ENCODE measurements around the gene AP4M1. TPM values are rescaled to one million over a fixed set of nuclear protein-coding genes. Genes with fewer than 3 reads are reported as not detected.
A peak's percentile ranks its signal among the peaks of the same experiment; 100 is the strongest.

Gene AP4M1
- total RNA-seq, 1 donor from 2014 or later, result 12.5 TPM

DNA sequence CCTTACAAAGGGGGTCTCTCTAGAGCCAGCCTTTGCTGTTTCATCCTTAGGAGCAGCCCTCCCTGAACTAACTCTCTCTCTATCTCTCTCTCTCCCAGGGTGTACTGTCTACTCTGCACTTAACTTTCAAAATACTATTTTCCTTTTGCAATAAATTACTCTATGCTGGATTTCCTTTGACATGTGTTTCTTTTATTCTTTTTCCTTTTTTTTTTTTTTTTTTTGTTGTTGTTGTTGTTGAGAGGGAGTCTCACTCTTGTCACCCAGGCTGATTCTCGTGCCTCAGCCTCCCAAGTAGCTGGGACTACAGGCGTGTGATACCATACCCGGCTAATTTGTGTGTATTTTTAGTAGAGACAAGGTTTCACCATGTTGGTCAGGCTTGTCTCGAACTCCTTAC, 18.5 kb upstream of the AP4M1 start:
- TF ChIP-seq, protein P1, sequence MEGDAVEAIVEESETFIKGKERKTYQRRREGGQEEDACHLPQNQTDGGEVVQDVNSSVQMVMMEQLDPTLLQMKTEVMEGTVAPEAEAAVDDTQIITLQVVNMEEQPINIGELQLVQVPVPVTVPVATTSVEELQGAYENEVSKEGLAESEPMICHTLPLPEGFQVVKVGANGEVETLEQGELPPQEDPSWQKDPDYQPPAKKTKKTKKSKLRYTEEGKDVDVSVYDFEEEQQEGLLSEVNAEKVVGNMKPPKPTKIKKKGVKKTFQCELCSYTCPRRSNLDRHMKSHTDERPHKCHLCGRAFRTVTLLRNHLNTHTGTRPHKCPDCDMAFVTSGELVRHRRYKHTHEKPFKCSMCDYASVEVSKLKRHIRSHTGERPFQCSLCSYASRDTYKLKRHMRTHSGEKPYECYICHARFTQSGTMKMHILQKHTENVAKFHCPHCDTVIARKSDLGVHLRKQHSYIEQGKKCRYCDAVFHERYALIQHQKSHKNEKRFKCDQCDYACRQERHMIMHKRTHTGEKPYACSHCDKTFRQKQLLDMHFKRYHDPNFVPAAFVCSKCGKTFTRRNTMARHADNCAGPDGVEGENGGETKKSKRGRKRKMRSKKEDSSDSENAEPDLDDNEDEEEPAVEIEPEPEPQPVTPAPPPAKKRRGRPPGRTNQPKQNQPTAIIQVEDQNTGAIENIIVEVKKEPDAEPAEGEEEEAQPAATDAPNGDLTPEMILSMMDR (IDR thresholded peaks at IDR 0.05), result no peak
- Mint-ChIP-seq H3K9me3 (no peaks in the 10 kb centered on the region), H3K27me3 (no peaks in the 10 kb centered on the region), H3K4me1 (peaks cover 38% of the 10 kb centered on the region), H3K36me3 (ENCODE audit: low read depth) (peaks cover 19% of the 10 kb centered on the region), H3K27ac (peak overlapping the region; percentile 91), H3K4me3 (peak overlapping the region; percentile 89)
- POLR2A ChIA-PET, result interaction anchor here (0.5 to 3.2 kb wide), 37 partner anchors 8 to 792 kb away, joined by 3 to 64 read pairs (median 4); partner anchors contain the start of genes AP4M1, FAM200A, FBXO24 and GPC2
- intact Hi-C loops (cut with micrococcal nuclease), result loop anchor here (1.0 to 10.0 kb wide), 10 partner anchors 18 to 1172 kb away; partner anchors contain the start of genes AP4M1, CNPY4, GNB2 and MCM7
- CTCF ChIA-PET, result interaction anchor here (0.8 to 1.3 kb wide), 6 partner anchors 19 to 164 kb away, joined by 3 to 5 read pairs (median 3); partner anchors contain the start of gene MBLAC1
- ATAC-seq (ENCODE audit: low read depth) (no peak), DNase-seq (no peak)

DNA sequence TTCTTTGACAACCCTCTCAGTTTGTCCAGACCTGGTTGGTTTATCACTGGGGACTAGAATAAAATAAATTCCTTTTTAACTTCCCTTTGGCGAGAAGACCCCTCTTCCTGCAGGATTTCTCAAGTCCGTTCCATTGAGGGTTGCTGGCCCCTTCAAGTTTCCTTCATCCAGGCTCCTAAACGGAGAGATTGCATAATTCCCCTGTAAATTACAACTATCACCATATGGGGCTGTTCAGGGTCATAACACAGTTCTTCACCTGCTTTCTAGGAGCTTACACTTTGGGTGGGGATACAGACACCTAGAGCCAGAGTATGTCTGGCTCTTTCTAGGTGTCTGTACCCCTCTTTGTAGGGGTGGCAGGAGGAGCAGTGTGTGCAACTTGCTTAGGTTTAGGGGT, 15.9 kb upstream of the AP4M1 start:
- ATAC-seq (ENCODE audit: low read depth) (no peak), DNase-seq (no peak)
- CTCF ChIA-PET, result no interaction called here
- TF ChIP-seq, protein P1 (IDR thresholded peaks at IDR 0.05), result no peak
- Mint-ChIP-seq H3K27ac (no peak overlapping the region), H3K27me3 (no peaks in the 10 kb centered on the region), H3K9me3 (no peaks in the 10 kb centered on the region), H3K4me1 (peaks cover 41% of the 10 kb centered on the region), H3K4me3 (no peak overlapping the region), H3K36me3 (ENCODE audit: low read depth) (peaks cover 20% of the 10 kb centered on the region)
- intact Hi-C loops (cut with micrococcal nuclease), result loop anchor here (10.0 kb wide), 3 partner anchors 589 to 1169 kb away; partner anchors contain the start of genes GNB2 and ZNF789
- POLR2A ChIA-PET, result no interaction called here

DNA sequence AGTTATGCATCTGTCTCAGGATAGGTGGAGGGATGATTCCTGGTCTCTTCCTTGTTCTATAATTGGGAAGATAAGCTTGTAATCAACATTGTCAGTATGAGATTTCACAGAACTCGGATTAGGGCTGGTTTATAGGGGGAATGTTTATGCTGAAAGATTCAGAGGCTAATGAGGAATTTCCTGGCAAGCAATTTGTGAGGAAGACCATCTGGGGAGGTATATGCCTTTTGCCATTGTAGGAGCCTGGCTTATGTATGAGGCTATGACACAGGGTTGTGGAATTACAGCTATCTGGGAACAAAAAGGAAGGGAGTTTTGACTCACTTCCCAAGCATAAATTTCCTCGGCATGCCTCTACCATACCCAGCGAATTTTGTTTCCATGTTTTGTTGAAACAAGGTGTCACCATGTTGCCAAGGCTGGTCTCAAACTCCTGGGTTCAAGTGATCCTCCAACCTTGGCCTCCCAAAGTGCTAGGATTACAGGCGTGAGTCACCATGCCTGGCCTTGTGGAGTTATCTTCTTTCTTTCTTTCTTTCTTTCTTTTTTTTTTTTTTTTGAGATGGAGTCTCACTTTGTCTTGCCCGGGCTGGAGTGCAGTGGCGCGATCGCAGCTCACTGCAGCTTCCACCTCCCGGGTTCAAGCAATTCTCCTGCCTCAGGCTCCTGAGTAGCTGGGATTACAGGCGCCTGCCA, 14.2 kb upstream of the AP4M1 start:
- intact Hi-C loops (cut with micrococcal nuclease), result loop anchor here (10.0 kb wide), 3 partner anchors 588 to 1168 kb away; partner anchors contain the start of genes GNB2 and ZNF789
- Mint-ChIP-seq H3K36me3 (ENCODE audit: low read depth) (peaks cover 29% of the 10 kb centered on the region), H3K9me3 (no peaks in the 10 kb centered on the region), H3K27ac (no peak overlapping the region), H3K4me1 (peaks cover 30% of the 10 kb centered on the region), H3K27me3 (no peaks in the 10 kb centered on the region), H3K4me3 (peak overlapping the region; percentile 89)
- ChIA-PET CTCF (no interaction called here), POLR2A (interaction anchor here (0.6 to 4.7 kb wide), 3 partner anchors 13 to 39 kb away, joined by 4 to 48 read pairs (median 7); partner anchors contain the start of genes AP4M1, MBLAC1 and MCM7)
- DNase-seq, result no peak
- no peak for ATAC-seq (ENCODE audit: low read depth)
- TF ChIP-seq, protein P1 (IDR thresholded peaks at IDR 0.05), result no peak

DNA sequence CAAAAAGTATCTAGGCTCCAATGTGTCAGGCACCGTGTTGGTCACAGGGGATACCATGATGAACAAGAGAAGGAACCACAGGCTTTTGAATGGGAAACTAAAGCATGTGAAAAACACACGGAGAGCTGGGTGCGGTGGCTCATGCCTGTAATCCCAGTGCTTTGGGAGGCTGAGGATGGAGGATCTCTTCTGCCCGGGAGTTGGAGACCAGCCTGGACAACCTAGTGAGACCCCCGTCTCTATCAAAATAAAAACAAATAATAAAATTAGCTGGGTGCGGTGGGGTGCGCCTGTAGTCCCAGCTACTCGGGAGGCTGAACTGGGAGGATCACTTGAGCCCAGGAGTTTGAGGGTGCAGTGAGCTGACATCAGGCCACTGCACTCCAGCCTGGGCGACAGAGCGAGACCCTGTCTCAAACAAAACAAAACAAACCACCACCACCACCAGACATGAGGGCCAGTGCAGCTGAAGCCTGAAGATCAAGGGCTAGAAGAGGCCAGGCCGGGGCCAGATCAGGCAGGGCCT, 13.3 kb upstream of the AP4M1 start:
- peak; percentile 22 for ATAC-seq (ENCODE audit: low read depth)
- Mint-ChIP-seq H3K4me3 (peak overlapping the region; percentile 89), H3K9me3 (no peaks in the 10 kb centered on the region), H3K27ac (peak overlapping the region; percentile 84), H3K4me1 (peaks cover 22% of the 10 kb centered on the region), H3K36me3 (ENCODE audit: low read depth) (peaks cover 39% of the 10 kb centered on the region), H3K27me3 (no peaks in the 10 kb centered on the region)
- no peak for DNase-seq
- TF ChIP-seq, protein P1 (IDR thresholded peaks at IDR 0.05), result no peak
- ChIA-PET POLR2A (interaction anchor here (0.6 to 4.7 kb wide), 6 partner anchors 12 to 787 kb away, joined by 3 to 48 read pairs (median 4); partner anchors contain the start of genes AP4M1, FBXO24, LRCH4 and MBLAC1), CTCF (no interaction called here)
- intact Hi-C loops (cut with micrococcal nuclease), result loop anchor here (1.0 to 10.0 kb wide), 4 partner anchors 12 to 1167 kb away; partner anchors contain the start of genes GNB2 and ZNF789

Data from activated B cell treated with CpG ODN at 0.5 μM for 24 hours (primary cell).